Endothelial cell of umbilical vein (primary cell): ENCODE results near the gene MBD2. TPM values are rescaled to one million over a fixed set of nuclear protein-coding genes. Genes with fewer than 3 reads are reported as not detected.

Experiments used
- BruUV-seq: library from RNA; stranded (reverse); fragments of 400-500 nt; replicated peaks from 2 replicates; lab custom pipeline; 2021; lab: Mats Ljungman, UMichigan
- CTCF ChIA-PET: fragments of 300-600, 350-600 bp; sonication (Branson Sonifier 250); formaldehyde crosslinking; loops from one replicate; lab custom pipeline; 2021; ENCODE audit warnings: antibody characterized with exemption, inconsistent platforms; lab: Charles Lee
- POLR2A ChIA-PET: fragments of 300-600, 350-600 bp; sonication (Branson Sonifier 250); formaldehyde crosslinking; loops from one replicate; lab custom pipeline; 2021; ENCODE audit warnings: antibody characterized with exemption, inconsistent platforms; lab: Charles Lee
- DNase-seq: peaks from one replicate; pipeline ENCODE4 v3.0.0-alpha.2; 2011; ENCODE audit warnings: low read depth, low spot score
- FAIRE-seq: peaks from 2 replicates; lab custom pipeline; 2011; peaks lifted over from hg19 to GRCh38; lab: Jason Lieb, UNC
- H2AFZ ChIP-seq: 2 replicates; pipeline ENCODE4 v1.6.0; 2012; ENCODE audit warnings: low read depth, low read length, control low read depth, inconsistent platforms
- H3K27ac ChIP-seq: 2 replicates; pipeline ENCODE4 v1.5.1; 2011; ENCODE audit warnings: low read depth, mild to moderate bottlenecking, control low read depth, low read length, moderate library complexity; ENCODE audit not compliant: insufficient read depth
- H3K27me3 ChIP-seq, 2 experiments: 2 replicates each; pipeline versions ENCODE4 v1.6.0 to v1.6.1; 2011; ENCODE audit warnings: low read length in 2 of 2, mixed read lengths in 1 of 2; ENCODE audit not compliant: control insufficient read depth in 2 of 2, insufficient read depth in 2 of 2
- H3K36me3 ChIP-seq, 2 experiments: 2 replicates in 1 of 2; 3 replicates in 1 of 2; pipeline ENCODE4 v1.5.1; 2011; ENCODE audit warnings: low read length in 2 of 2, mild to moderate bottlenecking in 1 of 2, moderate library complexity in 1 of 2; ENCODE audit not compliant: control insufficient read depth in 2 of 2, insufficient read depth in 2 of 2; ENCODE audit errors: extremely low read depth in 1 of 2
- H3K4me1 ChIP-seq: 3 replicates; pipeline ENCODE4 v1.5.1; 2011; ENCODE audit warnings: mild to moderate bottlenecking, low read length; ENCODE audit not compliant: control insufficient read depth, insufficient read depth; ENCODE audit errors: extremely low read depth
- H3K4me2 ChIP-seq: 2 replicates; pipeline ENCODE4 v1.6.1; 2011; ENCODE audit warnings: low read length, control low read depth, mixed read lengths; ENCODE audit not compliant: insufficient read depth
- H3K4me3 ChIP-seq, 3 experiments: fragments of 200-600 bp in 1 of 3; sonication (generic), shearing (Covaris generic) in 1 of 3; replicated peaks in 1 of 3; 2 replicates each; pipeline ENCODE4 v1.5.1; 2011 to 2016; ENCODE audit warnings: control low read depth in 3 of 3, low read length in 3 of 3, mild to moderate bottlenecking in 2 of 3, inconsistent platforms in 1 of 3, low read depth in 1 of 3, moderate library complexity in 1 of 3; ENCODE audit not compliant: insufficient read depth in 1 of 3
- H3K79me2 ChIP-seq: 2 replicates; pipeline ENCODE4 v1.6.0; 2012; ENCODE audit warnings: low read length, inconsistent platforms; ENCODE audit not compliant: control insufficient read depth, insufficient read depth
- H3K9ac ChIP-seq: replicated peaks from 2 replicates; pipeline ENCODE3; 2011; ENCODE audit warnings: low read length, control low read depth; ENCODE audit not compliant: insufficient read depth; ENCODE audit errors: extremely low read depth
- H3K9me1 ChIP-seq: replicated peaks from 3 replicates; pipeline ENCODE4 v1.6.0; 2011; ENCODE audit warnings: mild to moderate bottlenecking, low read length; ENCODE audit not compliant: control insufficient read depth, insufficient read depth; ENCODE audit errors: extremely low read depth
- H3K9me3 ChIP-seq: replicated peaks from 2 replicates; pipeline ENCODE4 v1.5.1; 2012; ENCODE audit warnings: low read length, inconsistent platforms; ENCODE audit not compliant: control insufficient read depth, insufficient read depth
- H4K20me1 ChIP-seq: replicated peaks from 2 replicates; pipeline ENCODE3; 2011; ENCODE audit warnings: mild to moderate bottlenecking, low read length; ENCODE audit not compliant: control insufficient read depth, insufficient read depth; ENCODE audit errors: extremely low read depth
- EZH2 ChIP-seq: IDR thresholded peaks from 2 replicates; pipeline ENCODE4 v1.6.1; 2012; ENCODE audit warnings: borderline replicate concordance, low read depth, mild to moderate bottlenecking, moderate library complexity, low read length, inconsistent platforms; ENCODE audit not compliant: severe bottlenecking
- FOS ChIP-seq: IDR thresholded peaks from 2 replicates; pipeline ENCODE4 v1.6.1; 2011; ENCODE audit warnings: mild to moderate bottlenecking, low read length, moderate library complexity, borderline replicate concordance; ENCODE audit not compliant: insufficient read depth
- GATA2 ChIP-seq: IDR thresholded peaks from 2 replicates; pipeline ENCODE4 v1.7.0; 2011; ENCODE audit warnings: low read depth, mild to moderate bottlenecking, moderate library complexity, mixed read lengths, low read length; ENCODE audit not compliant: insufficient read length, insufficient read depth
- JUN ChIP-seq: IDR thresholded peaks from 2 replicates; pipeline ENCODE4 v1.6.1; 2011; ENCODE audit warnings: borderline replicate concordance, low read depth; ENCODE audit not compliant: insufficient read length, insufficient read depth
- MAX ChIP-seq: IDR thresholded peaks from 2 replicates; pipeline ENCODE4 v1.6.1; 2011; ENCODE audit not compliant: insufficient read depth, insufficient read length
- MYC ChIP-seq: IDR thresholded peaks from one replicate; pipeline ENCODE4 v1.6.1; 2011; ENCODE audit warnings: mild to moderate bottlenecking, low read depth, low read length
- POLR2A ChIP-seq: IDR thresholded peaks from 2 replicates; pipeline ENCODE4 v1.6.1; 2012; ENCODE audit warnings: low read depth, mild to moderate bottlenecking, control low read depth, low read length
- POLR2AphosphoS5 ChIP-seq: IDR thresholded peaks from 2 replicates; pipeline ENCODE4 v1.6.1; 2012; ENCODE audit warnings: low read depth, mild to moderate bottlenecking, control low read depth, low read length, moderate library complexity; ENCODE audit not compliant: insufficient read depth
- dilution Hi-C: fragments of 300-500 bp; cut with MboI; formaldehyde crosslinking; loops from one replicate; pipeline ENCODE4 v1.15.0; 2019; ENCODE audit warnings: low sequenced_read_pairs; ENCODE audit not compliant: extremely low pct_ligation_motif_present
- intact Hi-C: fragments of 100-400 bp; cut with micrococcal nuclease; formaldehyde crosslinking; loops from one replicate; pipeline ENCODE4 v1.10.0; 2022
- polyA plus RNA-seq, 4 experiments: library from polyadenylated mRNA; depleted of rRNA in 3 of 4; stranded (reverse) in 3 of 4; unstranded in 1 of 4; fragments of >200 nt; gene quantifications; 2 replicates each; pipeline versions ENCODE4 v1.2.1 to v1.2.3, GENCODE V29; 2011 to 2012; ENCODE audit warnings: missing spikeins in 1 of 4
- total RNA-seq: library from RNA; stranded (reverse); gene quantifications from 2 replicates; pipeline ENCODE4 v1.2.3, GENCODE V29; 2021
- TF ChIP-seq, protein P1 (sequence below), 2 donors: IDR thresholded peaks; 1 replicate in 1 of 2; 2 replicates in 1 of 2; pipeline ENCODE4 v1.5.1; 2011; ENCODE audit warnings: low read length in 2 of 2, mild to moderate bottlenecking in 2 of 2, moderate library complexity in 2 of 2, control low read depth in 1 of 2, inconsistent platforms in 1 of 2, low read depth in 1 of 2; ENCODE audit not compliant: insufficient read depth in 1 of 2; ENCODE audit errors: extremely low read depth in 1 of 2

The MBD2 gene
- total and polyA plus RNA-seq, 2 donors (not counting 3 experiments of a cell fraction or from before 2014, with no cell fraction given): 86.8 to 110 TPM

DNA sequence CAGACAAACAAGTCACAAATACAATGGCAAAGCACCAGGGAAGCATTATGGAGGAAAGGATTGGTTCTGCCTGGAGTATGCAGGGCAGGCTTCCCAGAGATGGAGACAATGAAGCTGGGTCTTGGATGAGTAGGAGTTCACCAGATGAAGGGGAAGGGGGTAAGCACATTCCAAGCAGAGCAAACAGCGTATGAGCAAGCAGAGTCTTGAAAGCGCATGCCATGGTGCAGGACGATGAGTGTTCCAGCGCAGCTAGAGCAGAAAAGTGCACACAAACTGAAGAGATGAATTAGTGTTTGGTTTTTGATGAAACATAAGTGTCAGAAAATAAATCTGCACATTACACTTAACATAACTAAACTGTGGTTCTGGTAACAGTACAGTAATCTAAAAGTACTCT is 21.6 kb downstream of the MBD2 start:
- H4K20me1 ChIP-seq: peaks cover 17% of the 10 kb centered on the region
- peaks cover 5% of the 10 kb centered on the region for H3K4me1 ChIP-seq
- POLR2A ChIA-PET: no interaction called here
- H3K36me3 ChIP-seq: peaks cover 6 to 18% of the 10 kb centered on the region in 2 experiments
- intact Hi-C loops (no loop called here), dilution Hi-C loops (no loop called here)
- BruUV-seq: no TSS peak
- H3K79me2 ChIP-seq: peaks cover 81% of the 10 kb centered on the region
- H2AFZ ChIP-seq: no peak overlapping the region
- H3K9ac ChIP-seq: no peak overlapping the region
- H3K27ac ChIP-seq: no peak overlapping the region
- FAIRE-seq (no peak), DNase-seq (no peak)
- TF ChIP-seq, protein P1, sequence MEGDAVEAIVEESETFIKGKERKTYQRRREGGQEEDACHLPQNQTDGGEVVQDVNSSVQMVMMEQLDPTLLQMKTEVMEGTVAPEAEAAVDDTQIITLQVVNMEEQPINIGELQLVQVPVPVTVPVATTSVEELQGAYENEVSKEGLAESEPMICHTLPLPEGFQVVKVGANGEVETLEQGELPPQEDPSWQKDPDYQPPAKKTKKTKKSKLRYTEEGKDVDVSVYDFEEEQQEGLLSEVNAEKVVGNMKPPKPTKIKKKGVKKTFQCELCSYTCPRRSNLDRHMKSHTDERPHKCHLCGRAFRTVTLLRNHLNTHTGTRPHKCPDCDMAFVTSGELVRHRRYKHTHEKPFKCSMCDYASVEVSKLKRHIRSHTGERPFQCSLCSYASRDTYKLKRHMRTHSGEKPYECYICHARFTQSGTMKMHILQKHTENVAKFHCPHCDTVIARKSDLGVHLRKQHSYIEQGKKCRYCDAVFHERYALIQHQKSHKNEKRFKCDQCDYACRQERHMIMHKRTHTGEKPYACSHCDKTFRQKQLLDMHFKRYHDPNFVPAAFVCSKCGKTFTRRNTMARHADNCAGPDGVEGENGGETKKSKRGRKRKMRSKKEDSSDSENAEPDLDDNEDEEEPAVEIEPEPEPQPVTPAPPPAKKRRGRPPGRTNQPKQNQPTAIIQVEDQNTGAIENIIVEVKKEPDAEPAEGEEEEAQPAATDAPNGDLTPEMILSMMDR (IDR thresholded peaks at IDR 0.05; ENCODE audit: extremely low read depth in 1 of 2, insufficient read depth in 1 of 2, low read depth in 1 of 2, low read length in 2 of 2): no peak
- TF ChIP-seq EZH2 (no peak), POLR2A (no peak), POLR2AphosphoS5 (no peak)
- no peaks in the 10 kb centered on the region for H3K9me3 ChIP-seq
- no peak overlapping the region for H3K4me2 ChIP-seq
- no peak overlapping the region for H3K4me3 ChIP-seq
- CTCF ChIA-PET: interaction anchor here (0.6 to 0.9 kb wide), 2 partner anchors 12 to 38 kb away, joined by 3 read pairs; no protein-coding TSS in a partner anchor
- H3K27me3 ChIP-seq: no peaks in the 10 kb centered on the region
- H3K9me1 ChIP-seq: no peaks in the 10 kb centered on the region

DNA sequence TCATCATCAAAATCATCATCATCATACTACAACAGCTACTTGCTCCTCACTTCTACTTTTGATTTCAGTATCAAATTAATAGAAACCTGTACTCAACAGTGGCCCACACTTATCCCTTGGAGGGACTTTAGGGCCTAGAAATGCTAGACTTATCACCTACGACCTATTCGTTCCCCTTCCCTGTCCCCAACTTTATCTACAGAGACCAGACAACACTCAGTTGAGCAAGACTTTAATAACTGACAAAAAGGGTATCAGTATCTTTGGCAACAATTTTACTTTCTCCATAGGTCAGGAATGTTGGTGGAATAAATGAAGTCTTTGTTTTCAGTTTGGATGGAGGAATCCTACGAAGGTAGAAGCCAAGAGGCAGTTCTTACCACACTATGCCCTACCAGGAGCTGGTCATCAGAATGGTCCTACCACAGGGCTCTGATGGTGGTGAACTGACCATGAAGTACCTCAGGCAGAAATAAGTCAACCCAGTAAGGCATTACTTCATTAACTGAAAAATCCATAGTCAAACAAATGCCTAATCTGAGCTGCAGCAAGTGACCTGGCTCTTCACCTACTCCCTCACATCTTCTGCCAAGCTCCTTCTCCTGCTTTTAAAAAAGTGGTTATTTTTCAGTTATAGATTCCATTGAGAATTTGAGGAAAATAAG is 26.6 kb downstream of the MBD2 start:
- Histone ChIP-seq H3K36me3 (peaks cover 5 to 13% of the 10 kb centered on the region in 2 experiments), H3K27me3 (no peaks in the 10 kb centered on the region), H3K4me2 (no peak overlapping the region), H2AFZ (no peak overlapping the region), H3K79me2 (peaks cover 73% of the 10 kb centered on the region), H3K9ac (no peak overlapping the region), H3K4me1 (no peaks in the 10 kb centered on the region), H3K9me3 (no peaks in the 10 kb centered on the region), H3K4me3 (no peak overlapping the region), H3K9me1 (peaks cover 3% of the 10 kb centered on the region), H3K27ac (no peak overlapping the region), H4K20me1 (no peaks in the 10 kb centered on the region)
- POLR2A ChIA-PET: no interaction called here
- DNase-seq: no peak
- CTCF ChIA-PET: interaction anchor here (2.1 kb wide), 1 partner anchor 9 kb away, joined by 8 read pairs; no protein-coding TSS in a partner anchor
- no TSS peak for BruUV-seq
- intact Hi-C loops: no loop called here
- dilution Hi-C loops: no loop called here
- TF ChIP-seq MAX: no peak
- no peak for TF ChIP-seq GATA2
- TF ChIP-seq FOS: no peak
- no peak for TF ChIP-seq EZH2
- no peak for TF ChIP-seq POLR2AphosphoS5
- no peak for TF ChIP-seq POLR2A
- no peak for TF ChIP-seq JUN
- TF ChIP-seq, protein P1 (IDR thresholded peaks at IDR 0.05; ENCODE audit: extremely low read depth in 1 of 2, insufficient read depth in 1 of 2, low read depth in 1 of 2, low read length in 2 of 2): no peak
- TF ChIP-seq MYC: no peak
- FAIRE-seq: no peak
